ENCODE measurements around the gene SPATA31C1.
"Not testable (repeated sequence)": the region's sequence is repeated elsewhere in the genome, so short reads cannot be mapped to it uniquely, and the experiment has no call there.

SPATA31C1 gene

GRCh38 chr9:87898151-87898550 is 19.6 kb upstream of the SPATA31C1 start:
- Histone ChIP-seq H3K4me1 (ENCODE audit: control insufficient read depth, insufficient read depth, low read length, poor library complexity, severe bottlenecking) (no peaks in the 10 kb centered on the region), H3K27ac (ENCODE audit: low read depth, low read length, severe bottlenecking) (no peak overlapping the region), H3K9me3 (ENCODE audit: control insufficient read depth, low read length) (peaks cover 6% of the 10 kb centered on the region)

GRCh38 chr9:87902371-87902770 is 15.4 kb upstream of the SPATA31C1 start:
- not testable (repeated sequence) for H3K4me3 ChIP-seq (ENCODE audit: extremely low read depth, insufficient read depth, low read length, poor library complexity, severe bottlenecking); H3K27ac ChIP-seq (ENCODE audit: low read depth, low read length, severe bottlenecking); H3K36me3 ChIP-seq (ENCODE audit: control insufficient read depth, insufficient read depth, low read length); H3K9me3 ChIP-seq (ENCODE audit: control insufficient read depth, low read length); H3K4me1 ChIP-seq (ENCODE audit: control insufficient read depth, insufficient read depth, low read length, poor library complexity, severe bottlenecking)
- 92 to 96% methylated on average over 11 of the region's 11 CpGs for WGBS, 2 experiments (ENCODE audit: insufficient coverage in 2 of 2)

More at GRCh38 chr9:87898151-87898550, 19.6 kb upstream of the SPATA31C1 start:
- Histone ChIP-seq H3K36me3 (ENCODE audit: control insufficient read depth, insufficient read depth, low read length) (no peaks in the 10 kb centered on the region), H3K4me3 (ENCODE audit: extremely low read depth, insufficient read depth, low read length, poor library complexity, severe bottlenecking) (no peak overlapping the region)

GRCh38 chr9:87909310-87910041 is 8.3 kb upstream of the SPATA31C1 start:
- H3K4me3 ChIP-seq (ENCODE audit: extremely low read depth, insufficient read depth, low read length, poor library complexity, severe bottlenecking): no peak overlapping the region
- H3K9me3 ChIP-seq (ENCODE audit: control insufficient read depth, low read length): no peaks in the 10 kb centered on the region
- WGBS, 2 experiments (ENCODE audit: insufficient coverage in 2 of 2): 91 to 95% methylated on average over 12 to 15 of the region's 20 CpGs
- H3K27ac ChIP-seq (ENCODE audit: low read depth, low read length, severe bottlenecking): no peak overlapping the region
- H3K4me1 ChIP-seq (ENCODE audit: control insufficient read depth, insufficient read depth, low read length, poor library complexity, severe bottlenecking): no peaks in the 10 kb centered on the region
- H3K36me3 ChIP-seq (ENCODE audit: control insufficient read depth, insufficient read depth, low read length): no peaks in the 10 kb centered on the region

- 40% methylated on average over 1 of the region's 3 CpGs; no CpG with 5 or more reads in 1 of the 2 experiments for WGBS, 2 experiments (ENCODE audit: insufficient coverage in 2 of 2)
- Histone ChIP-seq H3K4me3 (ENCODE audit: extremely low read depth, insufficient read depth, low read length, poor library complexity, severe bottlenecking) (no peak overlapping the region), H3K4me1 (ENCODE audit: control insufficient read depth, insufficient read depth, low read length, poor library complexity, severe bottlenecking) (no peaks in the 10 kb centered on the region), H3K9me3 (ENCODE audit: control insufficient read depth, low read length) (no peaks in the 10 kb centered on the region), H3K36me3 (ENCODE audit: control insufficient read depth, insufficient read depth, low read length) (no peaks in the 10 kb centered on the region), H3K27ac (ENCODE audit: low read depth, low read length, severe bottlenecking) (no peak overlapping the region)
Observed at GRCh38 chr9:87910821-87911220, 6.9 kb upstream of the SPATA31C1 start.

GRCh38 chr9:87919013-87919412 is 1.3 kb downstream of the SPATA31C1 start:
- not testable (repeated sequence) for H3K36me3 ChIP-seq (ENCODE audit: control insufficient read depth, insufficient read depth, low read length); H3K4me1 ChIP-seq (ENCODE audit: control insufficient read depth, insufficient read depth, low read length, poor library complexity, severe bottlenecking); H3K27ac ChIP-seq (ENCODE audit: low read depth, low read length, severe bottlenecking); H3K4me3 ChIP-seq (ENCODE audit: extremely low read depth, insufficient read depth, low read length, poor library complexity, severe bottlenecking); H3K9me3 ChIP-seq (ENCODE audit: control insufficient read depth, low read length)
- WGBS, 2 experiments (ENCODE audit: insufficient coverage in 2 of 2): 93 to 95% methylated on average over 6 to 8 of the region's 13 CpGs

- WGBS, 2 experiments (ENCODE audit: insufficient coverage in 2 of 2): 95% methylated on average over 6 to 8 of the region's 8 CpGs
- not testable (repeated sequence) for H3K4me3 ChIP-seq (ENCODE audit: extremely low read depth, insufficient read depth, low read length, poor library complexity, severe bottlenecking); H3K4me1 ChIP-seq (ENCODE audit: control insufficient read depth, insufficient read depth, low read length, poor library complexity, severe bottlenecking)
Observed at GRCh38 chr9:87921561-87921960, 3.8 kb downstream of the SPATA31C1 start.

GRCh38 chr9:87923012-87923411 is 5.2 kb downstream of the SPATA31C1 start:
- WGBS, 2 experiments (ENCODE audit: insufficient coverage in 2 of 2): 97 to 98% methylated on average over 5 of the region's 10 CpGs
- not testable (repeated sequence) for H3K4me1 ChIP-seq (ENCODE audit: control insufficient read depth, insufficient read depth, low read length, poor library complexity, severe bottlenecking); H3K27ac ChIP-seq (ENCODE audit: low read depth, low read length, severe bottlenecking); H3K4me3 ChIP-seq (ENCODE audit: extremely low read depth, insufficient read depth, low read length, poor library complexity, severe bottlenecking); H3K9me3 ChIP-seq (ENCODE audit: control insufficient read depth, low read length); H3K36me3 ChIP-seq (ENCODE audit: control insufficient read depth, insufficient read depth, low read length)

More at GRCh38 chr9:87921561-87921960, 3.8 kb downstream of the SPATA31C1 start:
- not testable (repeated sequence) for H3K27ac ChIP-seq (ENCODE audit: low read depth, low read length, severe bottlenecking); H3K9me3 ChIP-seq (ENCODE audit: control insufficient read depth, low read length); H3K36me3 ChIP-seq (ENCODE audit: control insufficient read depth, insufficient read depth, low read length)

- not testable (repeated sequence) for H3K27ac ChIP-seq (ENCODE audit: low read depth, low read length, severe bottlenecking); H3K4me1 ChIP-seq (ENCODE audit: control insufficient read depth, insufficient read depth, low read length, poor library complexity, severe bottlenecking); H3K36me3 ChIP-seq (ENCODE audit: control insufficient read depth, insufficient read depth, low read length); H3K4me3 ChIP-seq (ENCODE audit: extremely low read depth, insufficient read depth, low read length, poor library complexity, severe bottlenecking); H3K9me3 ChIP-seq (ENCODE audit: control insufficient read depth, low read length)
- WGBS, 2 experiments (ENCODE audit: insufficient coverage in 2 of 2): 97% methylated on average over 7 to 8 of the region's 10 CpGs
Observed at GRCh38 chr9:87924851-87925250, 7.1 kb downstream of the SPATA31C1 start.

- not testable (repeated sequence) for H3K27ac ChIP-seq (ENCODE audit: low read depth, low read length, severe bottlenecking); H3K9me3 ChIP-seq (ENCODE audit: control insufficient read depth, low read length); H3K4me3 ChIP-seq (ENCODE audit: extremely low read depth, insufficient read depth, low read length, poor library complexity, severe bottlenecking); H3K4me1 ChIP-seq (ENCODE audit: control insufficient read depth, insufficient read depth, low read length, poor library complexity, severe bottlenecking); H3K36me3 ChIP-seq (ENCODE audit: control insufficient read depth, insufficient read depth, low read length)
Observed at GRCh38 chr9:87929152-87929551, 11.4 kb downstream of the SPATA31C1 start.

GRCh38 chr9:87934444-87934843 is 16.7 kb downstream of the SPATA31C1 start:
- H3K36me3 ChIP-seq (ENCODE audit: control insufficient read depth, insufficient read depth, low read length); H3K9me3 ChIP-seq (ENCODE audit: control insufficient read depth, low read length); H3K27ac ChIP-seq (ENCODE audit: low read depth, low read length, severe bottlenecking); H3K4me3 ChIP-seq (ENCODE audit: extremely low read depth, insufficient read depth, low read length, poor library complexity, severe bottlenecking); H3K4me1 ChIP-seq (ENCODE audit: control insufficient read depth, insufficient read depth, low read length, poor library complexity, severe bottlenecking): not testable (repeated sequence)
- WGBS, 2 experiments (ENCODE audit: insufficient coverage in 2 of 2): 88 to 100% methylated on average over 4 to 5 of the region's 7 CpGs

GRCh38 chr9:87937352-87937751 is 19.6 kb downstream of the SPATA31C1 start:
- not testable (repeated sequence) for H3K36me3 ChIP-seq (ENCODE audit: control insufficient read depth, insufficient read depth, low read length); H3K4me3 ChIP-seq (ENCODE audit: extremely low read depth, insufficient read depth, low read length, poor library complexity, severe bottlenecking); H3K27ac ChIP-seq (ENCODE audit: low read depth, low read length, severe bottlenecking); H3K4me1 ChIP-seq (ENCODE audit: control insufficient read depth, insufficient read depth, low read length, poor library complexity, severe bottlenecking); H3K9me3 ChIP-seq (ENCODE audit: control insufficient read depth, low read length)
- no CpG with 5 or more reads among the region's 12 CpGs for WGBS, 2 experiments (ENCODE audit: insufficient coverage in 2 of 2)
